ENCODE measurements around the gene PITPNC1.
A peak's percentile ranks its signal among the peaks of the same experiment; 100 is the strongest.
"Not testable (repeated sequence)": the region's sequence is repeated elsewhere in the genome, so short reads cannot be mapped to it uniquely, and the experiment has no call there.

The PITPNC1 gene

DNA sequence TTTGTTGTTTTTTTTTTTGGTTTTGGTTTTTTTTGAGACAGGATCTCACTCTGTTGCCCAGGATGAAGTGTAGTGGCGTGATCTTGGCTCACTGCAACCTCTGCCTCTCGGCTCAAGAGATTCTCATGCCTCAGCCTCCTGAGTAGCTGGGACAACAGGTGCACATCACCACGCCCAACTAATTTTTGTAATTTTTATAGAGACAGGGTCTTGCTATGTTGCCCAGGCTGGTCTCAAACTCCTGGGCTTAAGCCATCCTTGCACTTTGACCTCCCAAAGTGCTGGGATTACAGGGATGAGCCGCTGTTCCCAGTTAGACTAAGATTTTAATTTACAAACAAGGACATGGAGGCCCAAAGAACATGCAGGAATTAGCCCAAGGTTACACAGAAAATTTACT lies 248.9 kb downstream of the PITPNC1 start:
- Histone ChIP-seq H3K27ac (replicated peaks; ENCODE audit: low read length) (no peak overlapping the region), H3K36me3 (replicated peaks in 1 of 2; ENCODE audit: control insufficient read depth in 2 of 2, insufficient read depth in 2 of 2, low read length in 2 of 2) (no peaks in the 10 kb centered on the region), H3K79me1 (ENCODE audit: low read depth, low read length) (no peaks in the 10 kb centered on the region), H3K27me3 (ENCODE audit: control insufficient read depth in 3 of 3, insufficient read depth in 3 of 3, low read depth in 1 of 3, low read length in 3 of 3) (no peaks in the 10 kb centered on the region), H2BK15ac (ENCODE audit: low read length) (no peak overlapping the region), H2BK120ac (ENCODE audit: low read depth, low read length) (no peak overlapping the region), H2BK12ac (ENCODE audit: low read length) (no peak overlapping the region), H3K23ac (ENCODE audit: low read depth, low read length, poor library complexity) (no peak overlapping the region), H3K4me2 (ENCODE audit: insufficient read depth, low read length, poor library complexity, severe bottlenecking) (no peak overlapping the region), H4K91ac (ENCODE audit: low read depth, low read length, poor library complexity) (no peak overlapping the region), H4K8ac (ENCODE audit: low read depth, low read length) (no peak overlapping the region), H3K18ac (ENCODE audit: low read length) (no peak overlapping the region), H3K14ac (ENCODE audit: low read length) (no peak overlapping the region), H2AK5ac (ENCODE audit: low read depth, low read length) (no peak overlapping the region), H2AFZ (ENCODE audit: low read length) (no peak overlapping the region), H3K4ac (ENCODE audit: low read length) (no peak overlapping the region), H3K9me3 (replicated peaks in 1 of 2; ENCODE audit: control insufficient read depth in 2 of 2, insufficient read depth in 1 of 2, low read depth in 1 of 2, low read length in 2 of 2) (peaks cover 0 to 4% of the 10 kb centered on the region in 2 donors), H2BK5ac (ENCODE audit: low read length) (no peak overlapping the region), H3K9ac (ENCODE audit: low read depth, low read length, poor library complexity) (no peak overlapping the region), H3K4me3 (ENCODE audit: low read length in 2 of 2) (no peak overlapping the region), H3K4me1 (ENCODE audit: control insufficient read depth in 2 of 2, insufficient read depth in 1 of 2, low read depth in 1 of 2, low read length in 2 of 2) (peaks cover 0 to 1% of the 10 kb centered on the region in 2 donors)
- no CpG with 5 or more reads among the region's 4 CpGs for WGBS, 2 donors (ENCODE audit: extremely low coverage in 2 of 2, insufficient read length in 2 of 2, insufficient replicate concordance in 1 of 2)
- DNase-seq (ENCODE audit: low spot score), result no peak

DNA sequence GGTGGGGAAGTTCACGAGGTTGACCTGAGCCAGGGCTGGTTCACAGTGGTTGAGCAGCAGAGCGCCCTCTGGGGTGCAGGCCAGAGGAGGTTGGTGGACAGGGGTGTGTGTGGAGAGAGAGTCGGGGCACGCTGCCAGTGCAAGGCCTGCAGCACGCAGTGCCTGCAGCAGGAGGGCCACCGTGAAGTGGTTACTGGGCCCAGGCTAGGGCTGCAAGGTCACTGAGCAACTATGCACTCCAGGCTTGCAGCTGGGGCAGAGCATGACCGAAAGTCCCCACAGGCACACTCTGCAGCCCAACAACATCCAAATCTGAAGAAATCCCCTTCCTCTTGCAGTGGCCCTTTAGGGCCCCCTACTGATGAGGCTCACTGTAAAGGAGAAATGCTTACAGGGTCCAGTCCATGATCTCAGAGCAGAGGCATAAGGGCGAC lies 251.5 kb downstream of the PITPNC1 start:
- Histone ChIP-seq H3K79me1 (ENCODE audit: low read depth, low read length) (no peaks in the 10 kb centered on the region), H3K4ac (ENCODE audit: low read length) (no peak overlapping the region), H3K4me3 (ENCODE audit: low read length in 2 of 2) (peak overlapping the region in 1 of 2 donors; percentile 65), H2AFZ (ENCODE audit: low read length) (no peak overlapping the region), H2BK12ac (ENCODE audit: low read length) (no peak overlapping the region), H2BK120ac (ENCODE audit: low read depth, low read length) (no peak overlapping the region), H2BK15ac (ENCODE audit: low read length) (no peak overlapping the region), H3K9me3 (replicated peaks in 1 of 2; ENCODE audit: control insufficient read depth in 2 of 2, insufficient read depth in 1 of 2, low read depth in 1 of 2, low read length in 2 of 2) (peaks cover 0 to 4% of the 10 kb centered on the region in 2 donors), H4K8ac (ENCODE audit: low read depth, low read length) (no peak overlapping the region), H4K91ac (ENCODE audit: low read depth, low read length, poor library complexity) (no peak overlapping the region), H3K27ac (replicated peaks; ENCODE audit: low read length) (no peak overlapping the region), H3K9ac (ENCODE audit: low read depth, low read length, poor library complexity) (no peak overlapping the region), H2BK5ac (ENCODE audit: low read length) (no peak overlapping the region), H3K23ac (ENCODE audit: low read depth, low read length, poor library complexity) (peak overlapping the region; percentile 68), H3K4me1 (ENCODE audit: control insufficient read depth in 2 of 2, insufficient read depth in 1 of 2, low read depth in 1 of 2, low read length in 2 of 2) (peaks cover 0 to 1% of the 10 kb centered on the region in 2 donors), H2AK5ac (ENCODE audit: low read depth, low read length) (no peak overlapping the region), H3K14ac (ENCODE audit: low read length) (peak overlapping the region; percentile 90), H3K36me3 (replicated peaks in 1 of 2; ENCODE audit: control insufficient read depth in 2 of 2, insufficient read depth in 2 of 2, low read length in 2 of 2) (peaks cover 0 to 13% of the 10 kb centered on the region in 2 donors), H3K27me3 (ENCODE audit: control insufficient read depth in 3 of 3, insufficient read depth in 3 of 3, low read depth in 1 of 3, low read length in 3 of 3) (no peaks in the 10 kb centered on the region), H3K18ac (ENCODE audit: low read length) (no peak overlapping the region), H3K4me2 (ENCODE audit: insufficient read depth, low read length, poor library complexity, severe bottlenecking) (no peak overlapping the region)
- WGBS, 2 donors (ENCODE audit: extremely low coverage in 2 of 2, insufficient read length in 2 of 2, insufficient replicate concordance in 1 of 2), result no CpG with 5 or more reads among the region's 8 CpGs
- DNase-seq (ENCODE audit: low spot score), result no peak

DNA sequence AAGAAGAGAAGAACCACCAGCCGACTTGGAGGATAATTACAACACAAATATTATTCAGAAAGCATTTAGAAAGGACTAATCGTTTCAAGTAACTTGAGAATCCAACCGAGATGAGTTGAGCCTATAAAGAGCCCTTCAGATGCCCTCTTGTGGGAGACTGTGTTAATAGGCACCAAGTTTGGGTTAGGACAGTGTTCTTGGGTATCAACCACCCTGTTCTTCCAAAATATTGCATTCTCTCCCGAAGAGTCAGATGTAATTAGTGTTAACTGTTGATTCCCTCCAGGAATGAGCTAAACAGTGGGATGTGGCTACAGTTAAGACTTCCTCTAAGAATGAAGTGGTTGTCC lies 252.9 kb downstream of the PITPNC1 start:
- Histone ChIP-seq H2AFZ (ENCODE audit: low read length) (no peak overlapping the region), H3K4me3 (ENCODE audit: low read length in 2 of 2) (no peak overlapping the region), H3K36me3 (replicated peaks in 1 of 2; ENCODE audit: control insufficient read depth in 2 of 2, insufficient read depth in 2 of 2, low read length in 2 of 2) (peaks cover 0 to 13% of the 10 kb centered on the region in 2 donors), H3K9me3 (replicated peaks in 1 of 2; ENCODE audit: control insufficient read depth in 2 of 2, insufficient read depth in 1 of 2, low read depth in 1 of 2, low read length in 2 of 2) (peaks cover 0 to 4% of the 10 kb centered on the region in 2 donors), H3K4ac (ENCODE audit: low read length) (no peak overlapping the region), H3K23ac (ENCODE audit: low read depth, low read length, poor library complexity) (no peak overlapping the region), H3K18ac (ENCODE audit: low read length) (no peak overlapping the region), H4K91ac (ENCODE audit: low read depth, low read length, poor library complexity) (no peak overlapping the region), H3K27me3 (ENCODE audit: control insufficient read depth in 3 of 3, insufficient read depth in 3 of 3, low read depth in 1 of 3, low read length in 3 of 3) (no peaks in the 10 kb centered on the region), H3K4me1 (ENCODE audit: control insufficient read depth in 2 of 2, insufficient read depth in 1 of 2, low read depth in 1 of 2, low read length in 2 of 2) (peaks cover 0 to 1% of the 10 kb centered on the region in 2 donors), H2AK5ac (ENCODE audit: low read depth, low read length) (no peak overlapping the region), H2BK12ac (ENCODE audit: low read length) (no peak overlapping the region), H2BK5ac (ENCODE audit: low read length) (no peak overlapping the region), H3K27ac (replicated peaks; ENCODE audit: low read length) (no peak overlapping the region), H3K9ac (ENCODE audit: low read depth, low read length, poor library complexity) (no peak overlapping the region), H3K4me2 (ENCODE audit: insufficient read depth, low read length, poor library complexity, severe bottlenecking) (no peak overlapping the region), H2BK15ac (ENCODE audit: low read length) (no peak overlapping the region), H4K8ac (ENCODE audit: low read depth, low read length) (no peak overlapping the region), H2BK120ac (ENCODE audit: low read depth, low read length) (no peak overlapping the region), H3K79me1 (ENCODE audit: low read depth, low read length) (no peaks in the 10 kb centered on the region), H3K14ac (ENCODE audit: low read length) (no peak overlapping the region)
- DNase-seq (ENCODE audit: low spot score), result no peak
- no CpG with 5 or more reads among the region's 4 CpGs for WGBS, 2 donors (ENCODE audit: extremely low coverage in 2 of 2, insufficient read length in 2 of 2, insufficient replicate concordance in 1 of 2)

DNA sequence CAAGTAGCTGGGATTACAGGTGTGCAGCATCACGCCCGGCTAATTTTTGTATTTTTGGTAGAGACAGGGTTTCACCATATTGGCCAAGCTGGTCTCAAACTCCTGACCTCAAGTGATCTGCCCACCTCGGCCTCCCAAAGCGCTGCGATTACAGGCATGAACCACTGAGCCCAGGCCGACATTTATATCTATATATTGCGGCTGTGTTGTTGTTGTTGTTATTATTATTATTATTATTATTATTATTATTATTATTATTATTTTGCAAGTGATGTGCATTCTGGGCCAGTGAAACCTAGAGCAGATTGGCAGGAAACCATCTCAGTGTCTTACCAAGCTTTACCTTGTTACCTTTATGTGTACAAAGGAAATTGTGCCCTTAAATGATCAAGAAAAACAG lies 253.8 kb downstream of the PITPNC1 start:
- not testable (repeated sequence) for H4K91ac ChIP-seq (ENCODE audit: low read depth, low read length, poor library complexity); H3K4ac ChIP-seq (ENCODE audit: low read length); H3K18ac ChIP-seq (ENCODE audit: low read length); H2BK120ac ChIP-seq (ENCODE audit: low read depth, low read length); H2BK12ac ChIP-seq (ENCODE audit: low read length); H3K23ac ChIP-seq (ENCODE audit: low read depth, low read length, poor library complexity); H3K9me3 ChIP-seq (replicated peaks in 1 of 2; ENCODE audit: control insufficient read depth in 2 of 2, insufficient read depth in 1 of 2, low read depth in 1 of 2, low read length in 2 of 2); H3K79me1 ChIP-seq (ENCODE audit: low read depth, low read length); H2BK15ac ChIP-seq (ENCODE audit: low read length); H3K4me1 ChIP-seq (ENCODE audit: control insufficient read depth in 2 of 2, insufficient read depth in 1 of 2, low read depth in 1 of 2, low read length in 2 of 2); H3K4me2 ChIP-seq (ENCODE audit: insufficient read depth, low read length, poor library complexity, severe bottlenecking); H3K27me3 ChIP-seq (ENCODE audit: control insufficient read depth in 3 of 3, insufficient read depth in 3 of 3, low read depth in 1 of 3, low read length in 3 of 3); DNase-seq (ENCODE audit: low spot score); H2AK5ac ChIP-seq (ENCODE audit: low read depth, low read length); H3K9ac ChIP-seq (ENCODE audit: low read depth, low read length, poor library complexity); H3K4me3 ChIP-seq (ENCODE audit: low read length in 2 of 2); H2AFZ ChIP-seq (ENCODE audit: low read length); H3K27ac ChIP-seq (replicated peaks; ENCODE audit: low read length); H4K8ac ChIP-seq (ENCODE audit: low read depth, low read length); H3K14ac ChIP-seq (ENCODE audit: low read length); H2BK5ac ChIP-seq (ENCODE audit: low read length)
- peaks cover 2 to 13% of the 10 kb centered on the region in 2 donors for H3K36me3 ChIP-seq (replicated peaks in 1 of 2; ENCODE audit: control insufficient read depth in 2 of 2, insufficient read depth in 2 of 2, low read length in 2 of 2)
- no CpG with 5 or more reads among the region's 7 CpGs for WGBS, 2 donors (ENCODE audit: extremely low coverage in 2 of 2, insufficient read length in 2 of 2, insufficient replicate concordance in 1 of 2)

Data from neuronal stem cell (in vitro differentiated cells).